GM23338 (cell line): ENCODE results near the gene XIRP2. TPM values are rescaled to one million over a fixed set of nuclear protein-coding genes. Genes with fewer than 3 reads are reported as not detected.

Experiments
- ATAC-seq: fragments of 200-7000 bp; cut with Tn5 transposase; 3 replicates; pipeline ENCODE4 v1.9.1; 2020
- DNase-seq: peaks from one replicate; pipeline ENCODE4 v3.0.0-alpha.2; 2015; ENCODE audit warnings: low spot score
- H2AFZ ChIP-seq: fragments of 200-600 bp; sonication (generic); 2 replicates; pipeline ENCODE4 v1.8.0; 2016; ENCODE audit warnings: antibody characterized with exemption, mild to moderate bottlenecking, moderate library complexity
- H3F3A ChIP-seq: fragments of 200-600 bp; sonication (generic); replicated peaks from 2 replicates; pipeline ENCODE4 v1.8.0; 2017; ENCODE audit warnings: antibody characterized with exemption, mixed run types, low read depth
- H3K27ac ChIP-seq: fragments of 200-600 bp; sonication (generic); 2 replicates; pipeline ENCODE4 v1.6.1; 2016; ENCODE audit warnings: low read depth
- H3K27me3 ChIP-seq: fragments of 200-600 bp; sonication (generic); 2 replicates; pipeline ENCODE4 v1.8.0; 2016; ENCODE audit warnings: mild to moderate bottlenecking, mixed run types, moderate library complexity; ENCODE audit not compliant: insufficient read depth
- H3K36me3 ChIP-seq: fragments of 200-600 bp; sonication (generic); 2 replicates; pipeline ENCODE4 v1.8.0; 2016; ENCODE audit warnings: mild to moderate bottlenecking; ENCODE audit not compliant: insufficient read depth
- H3K4me1 ChIP-seq: fragments of 200-600 bp; sonication (generic); 2 replicates; pipeline ENCODE4 v1.8.0; 2016; ENCODE audit warnings: mild to moderate bottlenecking, moderate library complexity; ENCODE audit not compliant: insufficient read depth
- H3K4me2 ChIP-seq: fragments of 200-600 bp; sonication (generic); 2 replicates; pipeline ENCODE4 v1.7.1; 2017; ENCODE audit warnings: mixed run types
- H3K4me3 ChIP-seq: fragments of 200-600 bp; sonication (generic); 2 replicates; pipeline ENCODE4 v1.6.1; 2016; ENCODE audit warnings: mixed run types
- H3K79me2 ChIP-seq: fragments of 200-600 bp; sonication (generic); replicated peaks from 2 replicates; pipeline ENCODE4 v1.8.0; 2017; ENCODE audit warnings: mild to moderate bottlenecking; ENCODE audit not compliant: insufficient read depth
- H3K9me2 ChIP-seq: fragments of 200-600 bp; sonication (generic); 2 replicates; pipeline ENCODE4 v1.8.0; 2017; ENCODE audit not compliant: insufficient read depth
- H4K20me1 ChIP-seq: fragments of 200-600 bp; sonication (generic); replicated peaks from 2 replicates; pipeline ENCODE4 v1.8.0; 2017; ENCODE audit warnings: mild to moderate bottlenecking; ENCODE audit not compliant: insufficient read depth
- H3K27ac Mint-ChIP-seq: 2 replicates; pipeline ENCODE4 v1.8.0; 2020; ENCODE audit warnings: inconsistent platforms, mild to moderate bottlenecking, moderate library complexity, mixed read lengths
- H3K27me3 Mint-ChIP-seq: 3 replicates; pipeline ENCODE4 v1.8.0; 2022; ENCODE audit warnings: low read depth, mild to moderate bottlenecking, moderate library complexity, mixed read lengths, inconsistent platforms; ENCODE audit not compliant: insufficient read depth, poor library complexity
- H3K36me3 Mint-ChIP-seq: 3 replicates; pipeline ENCODE4 v1.8.0; 2021; ENCODE audit warnings: low read depth, mild to moderate bottlenecking, inconsistent platforms, moderate library complexity, mixed read lengths
- H3K4me1 Mint-ChIP-seq: 3 replicates; pipeline ENCODE4 v1.8.0; 2020; ENCODE audit warnings: mild to moderate bottlenecking, inconsistent platforms, mixed read lengths
- H3K4me3 Mint-ChIP-seq: 3 replicates; pipeline ENCODE4 v1.8.0; 2021; ENCODE audit warnings: moderate library complexity, mild to moderate bottlenecking, inconsistent platforms, mixed read lengths
- H3K9me3 Mint-ChIP-seq: 3 replicates; pipeline ENCODE4 v1.8.0; 2020; ENCODE audit warnings: moderate library complexity, mild to moderate bottlenecking, inconsistent platforms, mixed read lengths
- CREB1 ChIP-seq: fragments of 250-450 bp; sonication (Bioruptor Pico); IDR thresholded peaks from 2 replicates; pipeline ENCODE4 v1.5.0; 2020; ENCODE audit warnings: low read depth, mild to moderate bottlenecking, moderate library complexity
- EZH2 ChIP-seq: fragments of 200-600 bp; sonication (generic); IDR thresholded peaks from one replicate; pipeline ENCODE4 v1.8.0; 2017; ENCODE audit warnings: antibody characterized with exemption, mild to moderate bottlenecking, low read depth; ENCODE audit not compliant: unreplicated experiment
- EZH2phosphoT487 ChIP-seq: fragments of 200-600 bp; sonication (generic); IDR thresholded peaks from one replicate; pipeline ENCODE4 v1.8.1; 2018; ENCODE audit warnings: antibody characterized with exemption; ENCODE audit not compliant: unreplicated experiment
- JUNB ChIP-seq: IDR thresholded peaks from one replicate; pipeline ENCODE4 v1.6.1; 2016; ENCODE audit warnings: antibody characterized with exemption; ENCODE audit not compliant: unreplicated experiment
- NANOG ChIP-seq: IDR thresholded peaks from 2 replicates; pipeline ENCODE4 v1.6.1; 2016; ENCODE audit warnings: antibody characterized with exemption, borderline replicate concordance
- POLR2AphosphoS5 ChIP-seq: IDR thresholded peaks from 2 replicates; pipeline ENCODE4 v1.6.1; 2016; ENCODE audit warnings: antibody characterized with exemption, low read depth
- STAT1 ChIP-seq: IDR thresholded peaks from one replicate; pipeline ENCODE4 v1.6.1; 2016; ENCODE audit warnings: antibody characterized with exemption; ENCODE audit not compliant: unreplicated experiment
- ZNF114 ChIP-seq: fragments of 250-450 bp; sonication (Bioruptor Pico); IDR thresholded peaks from 2 replicates; pipeline ENCODE4 v1.5.0; 2020; ENCODE audit warnings: mild to moderate bottlenecking, moderate library complexity
- ZNF331 ChIP-seq: fragments of 250-450 bp; sonication (Bioruptor Pico); IDR thresholded peaks from 2 replicates; pipeline ENCODE4 v1.5.0; 2020; ENCODE audit warnings: low read depth, mild to moderate bottlenecking, moderate library complexity
- polyA plus RNA-seq: library from polyadenylated mRNA; unstranded; fragments of >200 nt; fragmentation: Nextera tagmentation; extraction: Ambion mirVana; gene quantifications from 2 replicates; pipeline ENCODE4 v1.2.1, GENCODE V29; 2016
- total RNA-seq: library from RNA; depleted of rRNA; stranded (reverse); fragments of >200 nt; shearing (Covaris generic); gene quantifications from 2 replicates; pipeline ENCODE4 v1.2.3, GENCODE V29; 2014
- TF ChIP-seq, protein P1 (sequence below), 2 experiments: fragments of 200-600 bp in 1 of 2; sonication (generic) in 1 of 2; conservative IDR thresholded peaks; 2 replicates each; pipeline versions ENCODE4 v1.5.1 to v1.6.1; 2016 to 2017; ENCODE audit warnings: antibody characterized with exemption in 2 of 2, low read depth in 2 of 2, mild to moderate bottlenecking in 2 of 2, moderate library complexity in 1 of 2
- TF ChIP-seq, protein P2 (sequence below): fragments of 250-450 bp; sonication (Bioruptor Pico); IDR thresholded peaks from 2 replicates; pipeline ENCODE4 v1.5.0; 2020; ENCODE audit warnings: mild to moderate bottlenecking, moderate library complexity

Gene XIRP2
- total and polyA plus RNA-seq, 2 experiments from 2014 or later, result 0.17 to 0.31 TPM

DNA sequence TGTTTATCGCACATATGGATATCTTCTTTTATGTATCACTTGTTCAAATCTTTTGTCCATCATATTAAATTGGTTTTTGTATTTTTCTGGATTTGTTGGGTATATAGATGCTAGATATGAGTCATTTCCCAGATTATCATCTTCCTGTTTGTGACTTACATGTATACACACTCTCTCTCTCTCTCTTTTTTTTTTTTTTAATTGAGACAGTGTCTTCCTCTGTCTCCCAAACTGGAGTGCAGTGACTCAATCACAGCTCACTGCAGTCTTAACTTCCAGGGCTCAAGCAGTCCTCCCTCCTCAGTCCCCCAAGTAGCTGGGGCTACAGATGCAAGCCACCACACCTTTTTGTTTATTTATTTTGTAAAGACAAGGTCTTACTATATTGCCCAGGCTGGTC, 43.8 kb downstream of the XIRP2 start (continued):
- TF ChIP-seq JUNB, result no peak
- TF ChIP-seq CREB1 (CRISPR knock-in tag), result no peak
- TF ChIP-seq NANOG, result no peak
- TF ChIP-seq EZH2, result no peak
- no peak for TF ChIP-seq ZNF331 (CRISPR knock-in tag)
- TF ChIP-seq ZNF114 (CRISPR knock-in tag), result no peak
- TF ChIP-seq, protein P1, sequence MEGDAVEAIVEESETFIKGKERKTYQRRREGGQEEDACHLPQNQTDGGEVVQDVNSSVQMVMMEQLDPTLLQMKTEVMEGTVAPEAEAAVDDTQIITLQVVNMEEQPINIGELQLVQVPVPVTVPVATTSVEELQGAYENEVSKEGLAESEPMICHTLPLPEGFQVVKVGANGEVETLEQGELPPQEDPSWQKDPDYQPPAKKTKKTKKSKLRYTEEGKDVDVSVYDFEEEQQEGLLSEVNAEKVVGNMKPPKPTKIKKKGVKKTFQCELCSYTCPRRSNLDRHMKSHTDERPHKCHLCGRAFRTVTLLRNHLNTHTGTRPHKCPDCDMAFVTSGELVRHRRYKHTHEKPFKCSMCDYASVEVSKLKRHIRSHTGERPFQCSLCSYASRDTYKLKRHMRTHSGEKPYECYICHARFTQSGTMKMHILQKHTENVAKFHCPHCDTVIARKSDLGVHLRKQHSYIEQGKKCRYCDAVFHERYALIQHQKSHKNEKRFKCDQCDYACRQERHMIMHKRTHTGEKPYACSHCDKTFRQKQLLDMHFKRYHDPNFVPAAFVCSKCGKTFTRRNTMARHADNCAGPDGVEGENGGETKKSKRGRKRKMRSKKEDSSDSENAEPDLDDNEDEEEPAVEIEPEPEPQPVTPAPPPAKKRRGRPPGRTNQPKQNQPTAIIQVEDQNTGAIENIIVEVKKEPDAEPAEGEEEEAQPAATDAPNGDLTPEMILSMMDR (conservative IDR thresholded peaks at IDR 0.05; ENCODE audit: low read depth in 2 of 2), result no peak
- TF ChIP-seq EZH2phosphoT487, result no peak
- TF ChIP-seq STAT1, result no peak

- Histone ChIP-seq H3K4me1 (no peaks in the 10 kb centered on the region), H3F3A (no peaks in the 10 kb centered on the region), H3K9me2 (no peaks in the 10 kb centered on the region), H3K27me3 (no peaks in the 10 kb centered on the region), H2AFZ (no peak overlapping the region), H3K27ac (no peak overlapping the region), H3K36me3 (no peaks in the 10 kb centered on the region), H4K20me1 (no peaks in the 10 kb centered on the region), H3K4me2 (no peak overlapping the region), H3K79me2 (no peaks in the 10 kb centered on the region), H3K4me3 (no peak overlapping the region)
- Mint-ChIP-seq H3K9me3 (peaks cover 16% of the 10 kb centered on the region), H3K36me3 (no peaks in the 10 kb centered on the region), H3K4me1 (no peaks in the 10 kb centered on the region), H3K4me3 (no peak overlapping the region), H3K27me3 (peaks cover 4% of the 10 kb centered on the region), H3K27ac (no peak overlapping the region)
- ATAC-seq (no peak), DNase-seq (no peak)
- TF ChIP-seq, protein P1 (conservative IDR thresholded peaks at IDR 0.05; ENCODE audit: low read depth in 2 of 2), result peak; percentile 32 to 53; a peak in 3 of 4 replicates
- TF ChIP-seq ZNF331 (CRISPR knock-in tag), result no peak
Measured at GRCh38 chr2:166934817-166935216, 46.5 kb downstream of the XIRP2 start.

GRCh38 chr2:166942377-166942776, 54.1 kb downstream of the XIRP2 start:
- no peaks in the 10 kb centered on the region for H3K36me3 ChIP-seq
- no peaks in the 10 kb centered on the region for H3K27me3 Mint-ChIP-seq
- TF ChIP-seq, protein P2, sequence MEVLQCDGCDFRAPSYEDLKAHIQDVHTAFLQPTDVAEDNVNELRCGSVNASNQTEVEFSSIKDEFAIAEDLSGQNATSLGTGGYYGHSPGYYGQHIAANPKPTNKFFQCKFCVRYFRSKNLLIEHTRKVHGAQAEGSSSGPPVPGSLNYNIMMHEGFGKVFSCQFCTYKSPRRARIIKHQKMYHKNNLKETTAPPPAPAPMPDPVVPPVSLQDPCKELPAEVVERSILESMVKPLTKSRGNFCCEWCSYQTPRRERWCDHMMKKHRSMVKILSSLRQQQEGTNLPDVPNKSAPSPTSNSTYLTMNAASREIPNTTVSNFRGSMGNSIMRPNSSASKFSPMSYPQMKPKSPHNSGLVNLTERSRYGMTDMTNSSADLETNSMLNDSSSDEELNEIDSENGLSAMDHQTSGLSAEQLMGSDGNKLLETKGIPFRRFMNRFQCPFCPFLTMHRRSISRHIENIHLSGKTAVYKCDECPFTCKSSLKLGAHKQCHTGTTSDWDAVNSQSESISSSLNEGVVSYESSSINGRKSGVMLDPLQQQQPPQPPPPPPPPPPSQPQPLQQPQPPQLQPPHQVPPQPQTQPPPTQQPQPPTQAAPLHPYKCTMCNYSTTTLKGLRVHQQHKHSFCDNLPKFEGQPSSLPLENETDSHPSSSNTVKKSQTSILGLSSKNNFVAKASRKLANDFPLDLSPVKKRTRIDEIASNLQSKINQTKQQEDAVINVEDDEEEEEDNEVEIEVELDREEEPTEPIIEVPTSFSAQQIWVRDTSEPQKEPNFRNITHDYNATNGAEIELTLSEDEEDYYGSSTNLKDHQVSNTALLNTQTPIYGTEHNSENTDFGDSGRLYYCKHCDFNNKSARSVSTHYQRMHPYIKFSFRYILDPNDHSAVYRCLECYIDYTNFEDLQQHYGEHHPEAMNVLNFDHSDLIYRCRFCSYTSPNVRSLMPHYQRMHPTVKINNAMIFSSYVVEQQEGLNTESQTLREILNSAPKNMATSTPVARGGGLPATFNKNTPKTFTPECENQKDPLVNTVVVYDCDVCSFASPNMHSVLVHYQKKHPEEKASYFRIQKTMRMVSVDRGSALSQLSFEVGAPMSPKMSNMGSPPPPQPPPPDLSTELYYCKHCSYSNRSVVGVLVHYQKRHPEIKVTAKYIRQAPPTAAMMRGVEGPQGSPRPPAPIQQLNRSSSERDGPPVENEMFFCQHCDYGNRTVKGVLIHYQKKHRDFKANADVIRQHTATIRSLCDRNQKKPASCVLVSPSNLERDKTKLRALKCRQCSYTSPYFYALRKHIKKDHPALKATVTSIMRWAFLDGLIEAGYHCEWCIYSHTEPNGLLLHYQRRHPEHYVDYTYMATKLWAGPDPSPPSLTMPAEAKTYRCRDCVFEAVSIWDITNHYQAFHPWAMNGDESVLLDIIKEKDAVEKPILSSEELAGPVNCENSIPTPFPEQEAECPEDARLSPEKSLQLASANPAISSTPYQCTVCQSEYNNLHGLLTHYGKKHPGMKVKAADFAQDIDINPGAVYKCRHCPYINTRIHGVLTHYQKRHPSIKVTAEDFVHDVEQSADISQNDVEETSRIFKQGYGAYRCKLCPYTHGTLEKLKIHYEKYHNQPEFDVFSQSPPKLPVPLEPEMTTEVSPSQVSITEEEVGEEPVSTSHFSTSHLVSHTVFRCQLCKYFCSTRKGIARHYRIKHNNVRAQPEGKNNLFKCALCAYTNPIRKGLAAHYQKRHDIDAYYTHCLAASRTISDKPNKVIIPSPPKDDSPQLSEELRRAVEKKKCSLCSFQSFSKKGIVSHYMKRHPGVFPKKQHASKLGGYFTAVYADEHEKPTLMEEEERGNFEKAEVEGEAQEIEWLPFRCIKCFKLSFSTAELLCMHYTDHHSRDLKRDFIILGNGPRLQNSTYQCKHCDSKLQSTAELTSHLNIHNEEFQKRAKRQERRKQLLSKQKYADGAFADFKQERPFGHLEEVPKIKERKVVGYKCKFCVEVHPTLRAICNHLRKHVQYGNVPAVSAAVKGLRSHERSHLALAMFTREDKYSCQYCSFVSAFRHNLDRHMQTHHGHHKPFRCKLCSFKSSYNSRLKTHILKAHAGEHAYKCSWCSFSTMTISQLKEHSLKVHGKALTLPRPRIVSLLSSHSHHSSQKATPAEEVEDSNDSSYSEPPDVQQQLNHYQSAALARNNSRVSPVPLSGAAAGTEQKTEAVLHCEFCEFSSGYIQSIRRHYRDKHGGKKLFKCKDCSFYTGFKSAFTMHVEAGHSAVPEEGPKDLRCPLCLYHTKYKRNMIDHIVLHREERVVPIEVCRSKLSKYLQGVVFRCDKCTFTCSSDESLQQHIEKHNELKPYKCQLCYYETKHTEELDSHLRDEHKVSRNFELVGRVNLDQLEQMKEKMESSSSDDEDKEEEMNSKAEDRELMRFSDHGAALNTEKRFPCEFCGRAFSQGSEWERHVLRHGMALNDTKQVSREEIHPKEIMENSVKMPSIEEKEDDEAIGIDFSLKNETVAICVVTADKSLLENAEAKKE (CRISPR knock-in tag), result no peak
- TF ChIP-seq POLR2AphosphoS5 (no peak), NANOG (no peak), JUNB (no peak)

More at GRCh38 chr2:166942377-166942776, 54.1 kb downstream of the XIRP2 start:
- Histone ChIP-seq H3K27me3 (no peaks in the 10 kb centered on the region), H3K4me3 (no peak overlapping the region), H3K9me2 (0 out of 2 replicates have a peak, but pooled peaks cover 5% of the 10 kb centered on the region), H3K27ac (no peak overlapping the region), H3K79me2 (no peaks in the 10 kb centered on the region), H4K20me1 (no peaks in the 10 kb centered on the region), H3K4me2 (no peak overlapping the region), H2AFZ (no peak overlapping the region), H3F3A (no peaks in the 10 kb centered on the region), H3K4me1 (no peaks in the 10 kb centered on the region)
- peaks cover 3% of the 10 kb centered on the region; the same call in 2 of the 3 replicates for H3K36me3 Mint-ChIP-seq
- H3K4me1 Mint-ChIP-seq, result no peaks in the 10 kb centered on the region
- DNase-seq (no peak), ATAC-seq (no peak)
- H3K27ac Mint-ChIP-seq, result no peak overlapping the region
- H3K4me3 Mint-ChIP-seq, result no peak overlapping the region
- peaks cover 20% of the 10 kb centered on the region for H3K9me3 Mint-ChIP-seq
